Activated CD8-positive, alpha-beta memory T cell treated with anti-CD3 and anti-CD28 coated beads for 36 hours (primary cell): ENCODE measurements around the gene MAML2. TPM values are rescaled to one million over a fixed set of nuclear protein-coding genes. Genes with fewer than 3 reads are reported as not detected.
"Not testable (repeated sequence)": the region's sequence is repeated elsewhere in the genome, so short reads cannot be mapped to it uniquely, and the experiment has no call there.

Experiments
- CTCF ChIA-PET: fragments of 350-600 bp; sonication (Branson Sonifier 250); formaldehyde crosslinking; loops from one replicate; lab custom pipeline; 2021; ENCODE audit warnings: antibody characterized with exemption; lab: Charles Lee
- POLR2A ChIA-PET: fragments of 350-600 bp; sonication (Branson Sonifier 250); formaldehyde crosslinking; loops from one replicate; lab custom pipeline; 2021; ENCODE audit warnings: antibody characterized with exemption; lab: Charles Lee
- total RNA-seq, 2 experiments: library from RNA; stranded (reverse); gene quantifications; one replicate each; pipeline ENCODE4 v1.2.3, GENCODE V29; 2021

The MAML2 gene
- total RNA-seq, 2 experiments from 2014 or later, result 15.6 to 16.4 TPM

- ChIA-PET POLR2A (interaction anchor here (0.6 kb wide), 1 partner anchor 18 kb away, joined by 4 read pairs; no protein-coding TSS in a partner anchor), CTCF (interaction anchor here (0.7 kb wide), 2 partner anchors 47 to 265 kb away, joined by 3 read pairs; no protein-coding TSS in a partner anchor)
Observed at GRCh38 chr11:96285985-96286384, 57.0 kb downstream of the MAML2 start.

DNA sequence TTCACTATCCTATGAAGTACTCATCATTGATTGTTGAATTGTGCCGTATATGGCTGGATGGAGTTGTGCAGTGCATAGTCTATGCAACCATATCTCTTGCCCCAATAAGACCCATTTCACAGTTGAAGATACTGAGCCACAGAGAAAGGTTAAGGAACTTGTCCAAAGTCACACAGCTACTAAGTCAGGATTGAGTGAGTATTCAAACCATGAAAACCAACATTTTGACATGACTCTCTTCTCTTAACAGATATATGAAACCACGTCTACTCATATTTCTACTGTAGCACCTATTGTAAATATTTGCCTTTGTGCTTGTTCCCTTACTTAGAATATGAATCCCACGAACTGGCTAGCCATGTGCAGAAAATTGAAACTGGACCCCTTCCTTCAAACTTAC lies 58.1 kb downstream of the MAML2 start:
- CTCF ChIA-PET, result no interaction called here

GRCh38 chr11:96284401-96284800 lies 58.6 kb downstream of the MAML2 start:
- POLR2A ChIA-PET, result no interaction called here
- CTCF ChIA-PET, result no interaction called here

More for the DNA sequence above, 58.1 kb downstream of the MAML2 start:
- POLR2A ChIA-PET, result no interaction called here

DNA sequence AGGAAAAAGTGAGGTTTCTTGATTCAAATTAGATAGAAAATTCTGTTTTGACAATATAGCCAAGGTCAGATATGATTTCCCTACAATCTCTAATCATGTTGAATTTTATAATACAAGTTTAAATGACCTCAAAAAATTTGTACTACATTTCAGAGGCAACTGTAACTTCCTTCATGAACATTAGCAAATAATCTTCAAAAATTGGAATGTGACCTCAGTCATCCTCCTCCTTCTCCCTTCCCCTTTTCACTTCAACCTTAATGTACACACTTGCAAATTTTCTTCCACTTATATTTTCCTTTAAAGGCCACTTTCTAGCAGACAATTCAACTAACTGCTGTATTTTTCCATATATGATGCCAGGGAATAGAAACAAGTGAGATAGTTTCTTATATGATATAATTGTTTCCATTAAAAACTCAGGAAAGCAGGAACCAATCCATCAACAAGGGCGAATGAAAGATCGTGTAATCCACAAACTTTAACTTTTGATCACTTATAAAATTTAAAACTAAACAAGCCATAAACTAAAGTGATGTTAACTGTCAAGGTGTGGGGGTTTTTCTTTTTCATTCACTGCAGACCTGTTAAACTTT lies 60.3 kb downstream of the MAML2 start:
- ChIA-PET POLR2A (interaction anchor here (0.7 kb wide), 1 partner anchor 29 kb away, joined by 3 read pairs; no protein-coding TSS in a partner anchor), CTCF (interaction anchor here (1.3 kb wide), 1 partner anchor 14 kb away, joined by 4 read pairs; no protein-coding TSS in a partner anchor)

DNA sequence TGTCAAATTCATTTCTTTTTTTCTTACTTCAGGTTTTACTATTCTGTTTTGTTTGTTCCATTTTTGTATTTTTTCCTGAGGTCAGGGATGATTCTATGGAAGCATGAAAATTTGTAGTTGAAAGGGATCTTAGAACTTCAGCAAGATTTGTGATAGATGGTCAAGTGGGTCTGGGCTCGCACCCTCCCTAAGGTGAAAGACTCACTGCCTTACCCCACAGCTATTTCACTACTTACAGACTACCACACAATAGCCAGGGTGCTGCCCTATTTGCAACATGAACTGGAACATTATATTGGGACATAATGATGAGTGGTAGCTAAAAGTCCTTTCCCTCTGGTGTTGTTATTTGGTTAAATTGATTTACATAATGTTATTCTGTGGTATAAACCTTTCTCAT lies 62.6 kb downstream of the MAML2 start:
- POLR2A ChIA-PET, result no interaction called here
- CTCF ChIA-PET, result interaction anchor here (1.1 kb wide), 1 partner anchor 191 kb away, joined by 3 read pairs; no protein-coding TSS in a partner anchor

DNA sequence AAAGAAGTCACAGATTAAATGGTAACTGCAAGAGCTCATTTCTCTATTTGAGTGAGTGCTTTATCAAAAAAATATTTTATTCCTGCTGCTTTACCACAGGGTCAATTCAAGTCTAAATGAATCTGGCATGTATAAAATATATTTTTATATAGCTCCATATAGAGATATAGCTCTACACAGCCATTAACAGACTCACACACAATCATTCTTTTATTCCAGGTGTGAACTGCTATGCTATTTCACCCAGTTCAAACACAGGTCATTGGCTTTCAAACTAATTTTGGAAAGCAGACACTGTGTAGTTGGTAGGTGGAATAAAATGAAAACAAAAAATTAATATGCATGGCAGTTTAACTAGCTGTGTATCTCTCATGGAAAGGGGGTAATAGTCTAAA lies 63.1 kb downstream of the MAML2 start:
- POLR2A ChIA-PET, result interaction anchor here (0.8 to 1.0 kb wide), 2 partner anchors 12 to 63 kb away, joined by 3 read pairs; partner anchors contain the start of gene MAML2
- CTCF ChIA-PET, result interaction anchor here (1.1 kb wide), 1 partner anchor 190 kb away, joined by 3 read pairs; no protein-coding TSS in a partner anchor

DNA sequence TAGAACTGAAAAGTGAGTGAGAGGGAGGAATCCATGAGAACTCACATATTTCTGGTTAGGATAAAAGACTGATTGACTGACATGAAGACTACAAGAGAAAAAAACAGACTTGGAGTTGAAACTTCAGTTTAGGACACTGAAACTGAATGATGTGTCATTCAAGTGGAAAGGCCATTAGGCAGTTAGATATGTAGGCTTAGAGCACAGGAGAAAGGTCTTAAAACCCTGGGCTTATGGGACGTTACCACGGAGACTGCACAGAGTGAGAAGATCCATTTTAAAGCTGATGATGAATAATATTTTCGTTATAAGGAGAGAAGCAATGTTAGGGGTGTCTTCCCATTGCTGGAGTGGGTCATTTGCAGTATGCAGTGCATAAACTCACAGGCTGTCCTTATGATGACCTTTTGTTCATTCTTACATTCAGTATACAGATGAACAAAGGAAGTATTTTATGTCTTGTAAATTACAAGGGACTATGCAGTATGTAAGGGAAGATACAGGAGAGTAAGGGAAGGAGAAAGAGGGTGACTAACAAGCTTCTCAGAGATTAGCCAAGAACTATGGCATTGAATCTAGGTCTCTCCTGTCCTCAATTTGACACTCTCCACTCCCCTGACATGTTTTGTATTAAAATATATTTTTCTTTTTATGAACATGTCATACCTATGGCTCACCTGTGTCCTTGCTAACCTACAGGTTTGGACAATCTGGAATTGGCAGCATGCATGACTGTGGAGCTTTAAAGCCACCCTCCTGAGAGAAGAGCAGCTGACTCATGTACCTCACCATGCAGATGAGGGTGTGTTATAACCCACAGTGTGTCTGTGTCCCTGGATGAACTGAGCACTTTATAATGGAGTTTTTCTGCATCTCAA lies 63.7 kb downstream of the MAML2 start:
- ChIA-PET POLR2A (interaction anchor here (0.6 to 1.0 kb wide), 3 partner anchors 12 to 64 kb away, joined by 3 read pairs; partner anchors contain the start of gene MAML2), CTCF (no interaction called here)

DNA sequence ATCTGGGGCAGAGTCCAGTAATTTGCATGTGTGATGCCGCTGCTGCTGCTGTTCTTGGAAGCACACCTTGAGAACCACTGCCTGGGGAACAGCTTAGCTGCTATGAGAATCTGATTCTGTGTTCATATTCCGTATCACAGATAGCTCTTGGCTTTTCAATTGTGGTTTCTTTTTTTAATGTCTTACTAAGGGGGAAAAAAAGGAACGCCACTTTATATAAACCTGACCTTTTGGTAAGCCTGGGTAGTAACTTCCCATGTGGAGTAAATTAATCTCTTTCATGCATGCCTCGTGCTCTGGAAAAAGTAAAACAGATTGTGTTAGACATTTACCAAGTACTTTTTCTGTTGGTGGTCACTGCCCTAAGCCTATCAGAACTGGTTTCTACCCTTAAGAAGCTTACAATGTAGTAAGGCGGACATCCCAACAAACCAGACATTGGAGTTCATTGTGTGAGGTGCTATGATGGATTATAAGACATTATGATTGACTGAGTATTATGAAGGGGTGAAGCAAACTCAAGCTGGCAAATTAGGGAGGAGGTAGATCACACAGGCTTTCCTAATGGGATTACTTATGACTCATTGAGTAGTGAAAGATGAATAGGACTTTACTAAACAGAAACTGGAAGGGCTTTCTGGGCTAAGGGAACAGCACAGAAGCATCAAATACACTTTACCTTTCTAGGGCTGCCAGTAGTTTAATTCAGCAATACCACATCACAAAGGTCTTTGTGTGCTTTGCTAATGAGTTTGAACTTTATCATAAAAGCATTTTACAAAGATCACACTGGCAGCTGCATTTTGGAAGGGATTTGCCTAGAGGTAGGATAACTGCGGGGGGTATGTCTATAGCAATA lies 64.7 kb downstream of the MAML2 start:
- CTCF ChIA-PET, result no interaction called here
- POLR2A ChIA-PET, result interaction anchor here (1.2 kb wide), 1 partner anchor 11 kb away, joined by 3 read pairs; no protein-coding TSS in a partner anchor

DNA sequence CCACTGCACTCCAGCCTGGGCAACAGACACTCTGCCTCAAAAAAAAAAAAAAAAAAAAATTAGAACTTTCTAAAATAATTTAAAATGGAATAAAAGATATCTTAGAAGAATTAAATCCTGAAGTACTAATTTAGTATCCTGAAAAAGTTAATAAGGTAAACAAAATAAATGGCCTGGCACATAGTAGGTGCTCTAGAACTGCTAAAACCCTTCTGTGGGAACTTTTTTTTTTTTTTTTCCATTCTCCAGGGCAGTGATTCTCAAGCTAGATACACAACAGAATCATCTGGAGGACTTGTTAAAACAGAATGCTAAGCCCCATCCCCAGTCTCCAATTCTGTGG lies 65.3 kb downstream of the MAML2 start:
- ChIA-PET POLR2A (interaction anchor here (1.2 kb wide), 1 partner anchor 10 kb away, joined by 3 read pairs; no protein-coding TSS in a partner anchor), CTCF (no interaction called here)

DNA sequence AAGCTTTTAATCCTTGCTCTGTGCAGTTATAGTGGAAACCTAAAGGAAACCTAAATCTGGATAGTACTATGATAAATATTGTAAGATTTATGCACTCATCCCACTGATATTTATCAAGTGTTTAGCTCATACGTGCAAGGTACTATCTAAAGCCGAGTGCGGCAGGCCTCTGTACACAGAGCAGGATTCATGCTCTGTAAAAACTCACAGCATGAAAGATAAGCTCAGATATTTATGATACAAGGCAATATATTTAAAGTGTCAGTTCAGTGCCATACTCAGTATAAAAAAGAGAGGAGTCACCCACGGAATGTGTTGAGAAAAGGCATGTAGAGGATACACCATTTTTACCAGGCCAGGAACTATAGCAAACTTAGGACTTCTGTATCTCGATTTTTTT lies 66.2 kb downstream of the MAML2 start:
- POLR2A ChIA-PET, result interaction anchor here (0.6 kb wide), 1 partner anchor 55 kb away, joined by 6 read pairs; no protein-coding TSS in a partner anchor

GRCh38 chr11:96275801-96276594 lies 67.0 kb downstream of the MAML2 start:
- ChIA-PET CTCF (interaction anchor here (0.6 kb wide), 1 partner anchor 114 kb away, joined by 3 read pairs; no protein-coding TSS in a partner anchor), POLR2A (interaction anchor here (0.6 kb wide), 2 partner anchors 42 to 56 kb away, joined by 5 to 6 read pairs; no protein-coding TSS in a partner anchor)

More for the DNA sequence above, 66.2 kb downstream of the MAML2 start:
- CTCF ChIA-PET, result no interaction called here

- ChIA-PET CTCF (interaction anchor here (1.3 kb wide), 1 partner anchor 69 kb away, joined by 4 read pairs; the partner anchor contains the start of gene MAML2), POLR2A (no interaction called here)
Observed at GRCh38 chr11:96273507-96273906, 69.5 kb downstream of the MAML2 start.

DNA sequence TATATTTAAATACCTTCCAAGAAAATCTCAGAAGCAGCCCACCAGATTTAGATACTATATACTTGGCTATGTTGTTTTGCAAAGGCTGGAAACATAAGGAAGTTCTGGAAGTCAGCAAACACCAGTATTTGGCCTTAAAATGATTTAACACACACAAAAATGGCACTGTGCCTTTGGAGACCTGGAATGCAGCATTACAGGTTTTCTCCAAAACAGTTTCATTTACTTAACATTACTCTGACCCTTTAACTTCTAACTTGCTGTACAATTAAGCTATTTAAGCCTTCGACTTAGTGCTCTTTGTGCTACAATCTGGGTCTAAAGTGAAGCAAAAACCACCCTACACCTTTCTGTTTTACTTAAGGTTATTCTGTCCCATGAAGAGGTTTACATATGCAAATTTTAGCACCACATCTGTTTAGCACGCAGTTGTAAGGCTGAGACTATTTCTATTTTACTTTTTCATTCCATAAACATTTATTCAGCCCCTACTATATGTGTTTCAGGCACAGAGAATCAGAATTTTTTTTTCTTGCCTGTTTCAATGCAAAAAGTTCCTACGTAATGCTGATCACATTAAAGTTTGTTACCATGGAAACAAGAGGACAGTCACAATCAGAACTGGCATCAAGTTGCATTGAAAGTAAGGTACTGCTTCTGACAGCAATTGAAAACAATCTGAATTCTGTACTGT lies 70.3 kb downstream of the MAML2 start:
- POLR2A ChIA-PET, result no interaction called here
- CTCF ChIA-PET, result interaction anchor here (1.3 kb wide), 1 partner anchor 70 kb away, joined by 4 read pairs; the partner anchor contains the start of gene MAML2

DNA sequence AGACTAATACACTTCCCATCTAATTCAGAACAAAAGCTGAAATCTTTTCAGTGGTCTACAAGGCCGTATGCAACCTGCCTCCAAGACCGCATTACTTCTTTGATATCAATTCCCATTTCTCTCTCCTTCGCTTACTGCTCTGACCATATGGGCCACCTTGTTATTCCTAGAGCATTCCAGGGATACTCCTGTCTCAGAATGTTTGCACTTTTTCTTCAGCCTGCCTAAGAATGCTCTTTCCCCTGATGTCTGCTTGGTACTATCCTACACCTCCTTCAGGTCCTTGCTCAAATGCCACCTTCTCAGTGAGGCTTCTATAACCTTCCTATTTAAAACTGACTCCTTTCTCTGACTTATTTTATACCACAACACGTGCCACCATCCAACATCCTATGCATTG lies 71.2 kb downstream of the MAML2 start:
- CTCF ChIA-PET, result no interaction called here
- POLR2A ChIA-PET, result no interaction called here

DNA sequence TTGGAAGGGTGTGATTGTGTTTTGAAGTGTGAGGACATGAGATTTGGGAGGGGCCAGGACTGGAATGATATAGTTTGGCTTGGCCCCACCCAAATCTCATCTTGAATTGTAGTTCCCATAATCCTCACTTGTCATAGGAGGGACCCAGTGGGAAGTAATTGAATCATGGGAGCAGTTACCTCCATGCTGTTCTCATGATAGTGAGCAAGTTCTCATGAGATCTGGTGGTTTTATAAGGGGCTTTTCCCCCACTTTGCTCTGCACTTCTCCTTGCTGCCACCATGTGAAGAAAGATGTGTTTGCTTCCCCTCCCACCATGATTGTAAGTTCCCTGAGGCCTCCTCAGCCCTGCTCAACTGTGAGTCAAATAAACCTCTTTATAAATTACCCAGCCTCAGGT lies 71.6 kb downstream of the MAML2 start:
- CTCF ChIA-PET, result not testable (repeated sequence)

DNA sequence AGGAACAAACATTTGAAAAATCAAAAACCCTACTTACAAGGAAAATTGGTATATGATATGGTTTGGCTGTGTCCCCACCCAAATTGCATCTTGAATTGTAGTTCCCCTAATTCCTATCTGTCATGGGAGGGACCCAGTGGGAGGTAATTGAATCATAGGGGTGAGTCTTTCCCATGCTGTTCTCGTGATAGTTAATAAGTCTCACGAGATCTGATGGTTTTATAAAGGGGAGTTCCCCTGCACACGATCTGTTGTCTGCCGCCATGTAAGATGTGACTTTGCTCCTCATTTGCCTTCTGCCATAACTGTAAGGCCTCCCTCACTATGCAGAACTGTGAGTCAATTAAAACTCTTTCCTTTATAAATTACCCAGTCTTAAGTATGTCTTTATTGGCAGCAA lies 74.5 kb downstream of the MAML2 start:
- ChIA-PET CTCF (interaction anchor here (0.9 to 1.0 kb wide), 2 partner anchors 13 to 74 kb away, joined by 3 to 4 read pairs; partner anchors contain the start of gene MAML2), POLR2A (interaction anchor here (2.0 kb wide), 1 partner anchor 74 kb away, joined by 4 read pairs; the partner anchor contains the start of gene MAML2)

More for the DNA sequence above, 71.6 kb downstream of the MAML2 start:
- POLR2A ChIA-PET, result not testable (repeated sequence)
